Esophagus muscularis mucosa (tissue), 4 donors: Measurements from ENCODE around the gene ZSCAN22. TPM values are rescaled to one million over a fixed set of nuclear protein-coding genes. Genes with fewer than 3 reads are reported as not detected.

Experiments
- DNase-seq: peaks from one replicate; pipeline ENCODE4 v3.0.0-alpha.2; 2017; ENCODE audit errors: extremely low spot score
- H3K27ac ChIP-seq, 4 donors: fragments of 200-600 bp; sonication (generic); replicated peaks in 1 of 4; 1 replicate in 3 of 4; 2 replicates in 1 of 4; pipeline ENCODE4 v1.5.1; 2016 to 2019; ENCODE audit warnings: mild to moderate bottlenecking in 1 of 4
- H3K27me3 ChIP-seq, 4 donors: fragments of 200-600 bp; sonication (generic); one replicate each; pipeline versions ENCODE4 v1.5.1 to v1.6.0; 2016 to 2019
- H3K36me3 ChIP-seq, 4 donors: fragments of 200-600 bp; sonication (generic); one replicate each; pipeline ENCODE4 v1.5.1; 2016 to 2019
- H3K4me1 ChIP-seq, 4 donors: fragments of 200-600 bp; sonication (generic); one replicate each; pipeline ENCODE4 v1.5.1; 2016 to 2019
- H3K4me3 ChIP-seq, 4 donors: fragments of 200-600 bp; sonication (generic); 1 replicate in 2 of 4; 2 replicates in 2 of 4; pipeline ENCODE4 v1.5.1; 2016 to 2019; ENCODE audit warnings: mild to moderate bottlenecking in 4 of 4, moderate library complexity in 1 of 4
- H3K9me3 ChIP-seq, 4 donors: fragments of 200-600 bp; sonication (generic); 1 replicate in 3 of 4; 2 replicates in 1 of 4; pipeline ENCODE4 v1.5.1; 2016 to 2019
- EP300 ChIP-seq: sonication (generic); formaldehyde crosslinking; IDR thresholded peaks from one replicate; pipeline ENCODE4 v1.6.1; 2017; ENCODE audit warnings: antibody characterized with exemption
- POLR2A ChIP-seq: fragments of 450-650 bp; IDR thresholded peaks from one replicate; pipeline ENCODE4 v1.6.1; 2017; ENCODE audit warnings: antibody characterized with exemption, moderate library complexity, mild to moderate bottlenecking, low read depth
- POLR2AphosphoS5 ChIP-seq, 2 donors: sonication (generic); formaldehyde crosslinking; IDR thresholded peaks; one replicate each; pipeline ENCODE4 v1.6.1; 2017; ENCODE audit warnings: antibody characterized with exemption in 2 of 2
- WGBS: methylation state at CpG from one replicate; pipeline ENCODE4 v1.1.5; 2018; 5-methylcytosine and 5-hydroxymethylcytosine counted together
- intact Hi-C: fragments of 100-400 bp; cut with DNase I; formaldehyde crosslinking; loops from one replicate; pipeline ENCODE4 v1.15.1; 2023
- total RNA-seq, 4 donors: library from RNA; depleted of rRNA; stranded (reverse); fragments of >200 nt; gene quantifications; one replicate each; pipeline versions ENCODE4 v1.1.0 to v1.2.1, GENCODE V29; 2016
- TF ChIP-seq, protein P1 (sequence below), 3 experiments: fragments of 200-600 bp in 2 of 3; fragments of 450-650 bp in 1 of 3; sonication (generic) in 2 of 3; IDR thresholded peaks; one replicate each; pipeline ENCODE4 v1.5.1; 2017 to 2019; ENCODE audit warnings: antibody characterized with exemption in 3 of 3, mild to moderate bottlenecking in 2 of 3, moderate library complexity in 1 of 3

The ZSCAN22 gene
- total RNA-seq, 4 donors from 2014 or later, result 2.9 to 4.9 (median 3.6) TPM

DNA sequence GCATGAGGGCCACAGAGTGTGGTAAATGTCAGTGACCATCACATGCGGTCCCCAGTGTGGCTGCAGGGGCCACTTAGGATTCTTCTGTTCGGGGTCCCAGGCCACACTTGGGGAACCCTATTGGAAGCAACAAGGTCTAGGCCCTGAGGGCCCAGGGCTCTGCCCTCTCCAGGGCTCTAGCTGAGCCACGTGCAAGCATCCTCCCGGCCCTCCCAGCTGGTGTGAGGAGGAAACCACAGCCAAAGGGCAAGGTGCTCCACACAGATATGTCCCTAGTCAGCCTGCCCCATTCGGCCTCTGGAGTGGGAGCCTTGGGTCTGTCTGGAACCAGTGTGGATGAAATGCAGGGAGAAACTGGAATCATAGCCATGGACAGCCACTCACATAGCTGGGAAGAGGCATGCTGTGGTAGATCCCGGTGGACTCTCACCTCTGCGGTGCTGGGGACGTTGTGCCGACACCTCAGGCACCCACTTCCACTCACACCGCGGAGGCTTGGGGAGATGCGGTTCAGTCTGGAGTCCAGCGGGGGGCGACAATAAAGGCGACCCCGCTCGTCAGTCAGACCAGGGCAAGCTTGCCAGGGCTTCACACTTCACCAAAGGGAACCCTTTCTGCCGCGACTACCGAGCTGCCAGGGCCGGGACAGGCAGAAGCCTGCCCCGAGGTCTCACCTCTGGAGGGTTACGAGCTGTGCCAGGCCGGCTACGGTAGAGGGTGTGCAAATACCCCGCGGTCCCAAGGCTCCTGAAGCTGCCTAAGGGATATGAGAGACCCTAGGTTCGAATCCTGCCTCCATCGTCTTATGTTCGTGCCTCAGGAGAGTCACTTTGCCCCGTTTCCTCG, 40.0 kb downstream of the ZSCAN22 start:
- WGBS, result 90% methylated on average over 17 of the region's 32 CpGs
- Histone ChIP-seq H3K4me3 (no peak overlapping the region), H3K27me3 (peaks cover 0 to 24% (median 0%) of the 10 kb centered on the region in 4 donors), H3K4me1 (peaks cover 2 to 10% (median 6%) of the 10 kb centered on the region in 4 donors), H3K27ac (no peak overlapping the region), H3K9me3 (no peaks in the 10 kb centered on the region), H3K36me3 (peaks cover 0 to 10% (median 4%) of the 10 kb centered on the region in 4 donors)
- TF ChIP-seq POLR2AphosphoS5 (IDR thresholded peaks at IDR 0.05), result no peak
- no peak for TF ChIP-seq EP300
- TF ChIP-seq, protein P1, sequence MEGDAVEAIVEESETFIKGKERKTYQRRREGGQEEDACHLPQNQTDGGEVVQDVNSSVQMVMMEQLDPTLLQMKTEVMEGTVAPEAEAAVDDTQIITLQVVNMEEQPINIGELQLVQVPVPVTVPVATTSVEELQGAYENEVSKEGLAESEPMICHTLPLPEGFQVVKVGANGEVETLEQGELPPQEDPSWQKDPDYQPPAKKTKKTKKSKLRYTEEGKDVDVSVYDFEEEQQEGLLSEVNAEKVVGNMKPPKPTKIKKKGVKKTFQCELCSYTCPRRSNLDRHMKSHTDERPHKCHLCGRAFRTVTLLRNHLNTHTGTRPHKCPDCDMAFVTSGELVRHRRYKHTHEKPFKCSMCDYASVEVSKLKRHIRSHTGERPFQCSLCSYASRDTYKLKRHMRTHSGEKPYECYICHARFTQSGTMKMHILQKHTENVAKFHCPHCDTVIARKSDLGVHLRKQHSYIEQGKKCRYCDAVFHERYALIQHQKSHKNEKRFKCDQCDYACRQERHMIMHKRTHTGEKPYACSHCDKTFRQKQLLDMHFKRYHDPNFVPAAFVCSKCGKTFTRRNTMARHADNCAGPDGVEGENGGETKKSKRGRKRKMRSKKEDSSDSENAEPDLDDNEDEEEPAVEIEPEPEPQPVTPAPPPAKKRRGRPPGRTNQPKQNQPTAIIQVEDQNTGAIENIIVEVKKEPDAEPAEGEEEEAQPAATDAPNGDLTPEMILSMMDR (IDR thresholded peaks at IDR 0.05), result no peak
- no peak for TF ChIP-seq POLR2A
- intact Hi-C loops, result no loop called here
- DNase-seq, result no peak

GRCh38 chr19:58367698-58368454, 41.1 kb downstream of the ZSCAN22 start:
- 73% methylated on average over 52 of the region's 106 CpGs for WGBS
- no peak overlapping the region for H3K4me3 ChIP-seq
- TF ChIP-seq POLR2AphosphoS5 (IDR thresholded peaks at IDR 0.05) (no peak), POLR2A (no peak), EP300 (no peak)
- TF ChIP-seq, protein P1 (IDR thresholded peaks at IDR 0.05), result no peak
- H3K9me3 ChIP-seq, result no peaks in the 10 kb centered on the region
- peaks cover 0 to 7% (median 3%) of the 10 kb centered on the region in 4 donors for H3K4me1 ChIP-seq
- DNase-seq, result no peak
- H3K27ac ChIP-seq, result no peak overlapping the region
- intact Hi-C loops, result no loop called here
- peaks cover 0 to 24% (median 0%) of the 10 kb centered on the region in 4 donors for H3K27me3 ChIP-seq
- peaks cover 0 to 10% (median 4%) of the 10 kb centered on the region in 4 donors for H3K36me3 ChIP-seq

DNA sequence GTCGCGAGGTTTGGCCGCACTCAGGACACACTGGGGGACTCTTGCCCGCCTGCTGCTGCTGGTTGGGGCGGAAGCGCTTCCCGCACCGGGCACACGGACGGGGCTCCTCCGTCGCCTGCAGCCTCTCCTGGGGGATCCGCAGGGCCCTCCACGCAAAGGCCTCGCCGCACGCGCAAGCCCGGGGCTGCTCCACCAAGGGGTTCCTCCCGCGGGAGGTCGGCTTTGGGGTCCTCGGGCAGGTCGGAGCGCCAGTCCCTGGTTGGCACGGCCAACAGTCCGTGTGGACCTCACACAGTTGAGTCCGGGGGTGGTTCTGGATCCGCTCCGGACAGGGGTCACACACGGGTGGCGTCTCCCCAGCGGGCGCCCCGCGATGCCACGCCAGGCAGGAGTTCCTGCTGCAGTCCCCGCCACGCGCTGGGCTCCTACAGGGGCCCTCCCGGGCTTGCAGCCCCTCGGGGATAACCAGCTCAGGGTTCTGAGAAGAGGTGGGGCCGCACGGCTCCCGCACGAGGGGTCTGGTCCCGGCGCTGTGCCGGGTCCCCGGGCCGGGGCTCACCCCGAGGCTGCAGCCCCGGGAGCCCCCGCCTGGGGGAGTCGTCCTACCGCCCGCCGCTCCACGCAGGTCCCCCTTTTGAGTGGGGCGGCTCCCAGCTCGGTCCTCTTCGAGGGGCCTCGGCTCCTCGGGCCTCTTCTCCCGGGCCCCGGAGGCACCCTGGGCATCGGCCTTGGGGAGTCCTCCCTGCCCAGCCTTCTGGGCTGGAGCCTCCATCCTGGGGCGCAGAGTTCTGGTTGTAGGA, 42.0 kb downstream of the ZSCAN22 start:
- TF ChIP-seq POLR2AphosphoS5 (IDR thresholded peaks at IDR 0.05) (no peak), EP300 (no peak), POLR2A (no peak)
- TF ChIP-seq, protein P1 (IDR thresholded peaks at IDR 0.05), result no peak
- no peak for DNase-seq
- Histone ChIP-seq H3K4me3 (no peak overlapping the region), H3K4me1 (no peaks in the 10 kb centered on the region), H3K27ac (no peak overlapping the region), H3K27me3 (peaks cover 0 to 24% (median 0%) of the 10 kb centered on the region in 4 donors), H3K9me3 (no peaks in the 10 kb centered on the region), H3K36me3 (peaks cover 0 to 10% (median 4%) of the 10 kb centered on the region in 4 donors)
- intact Hi-C loops, result no loop called here
- 87% methylated on average over 43 of the region's 68 CpGs for WGBS

- DNase-seq, result no peak
- WGBS, result 79% methylated on average over 15 of the region's 15 CpGs
- Histone ChIP-seq H3K27ac (no peak overlapping the region), H3K4me3 (no peak overlapping the region), H3K27me3 (peaks cover 0 to 10% (median 0%) of the 10 kb centered on the region in 4 donors), H3K4me1 (no peaks in the 10 kb centered on the region), H3K9me3 (no peaks in the 10 kb centered on the region), H3K36me3 (peaks cover 0 to 7% (median 0%) of the 10 kb centered on the region in 4 donors)
- intact Hi-C loops, result no loop called here
- TF ChIP-seq POLR2AphosphoS5 (IDR thresholded peaks at IDR 0.05) (no peak), EP300 (no peak)
- TF ChIP-seq, protein P1 (IDR thresholded peaks at IDR 0.05), result no peak
Observed at GRCh38 chr19:58372311-58373133, 45.7 kb downstream of the ZSCAN22 start.
